A549 (cell line): ENCODE measurements around the gene OR8B4.

Source experiments
- MAZ ChIP-seq: fragments of 150-350 bp; IDR thresholded peaks from 2 replicates; pipeline ENCODE4 v1.6.1; 2014; ENCODE audit warnings: antibody characterized with exemption, low read depth, low read length, borderline replicate concordance
- POLR2A ChIP-seq: IDR thresholded peaks from 2 replicates; pipeline ENCODE4 v1.6.1; 2012; ENCODE audit warnings: mild to moderate bottlenecking, low read length
- RCOR1 ChIP-seq: fragments of 150-350 bp; IDR thresholded peaks from 2 replicates; pipeline ENCODE4 v1.6.1; 2014; ENCODE audit warnings: antibody characterized with exemption, low read length, low read depth
- RFX5 ChIP-seq: fragments of 450-650 bp; IDR thresholded peaks from 2 replicates; pipeline ENCODE4 v1.7.1; 2014; ENCODE audit warnings: antibody characterized with exemption, mild to moderate bottlenecking, moderate library complexity
- ZNF302 ChIP-seq: fragments of 250-450 bp; sonication (Bioruptor Pico); IDR thresholded peaks from 2 replicates; pipeline ENCODE4 v1.9.0; 2021; ENCODE audit warnings: inconsistent platforms, mild to moderate bottlenecking, moderate library complexity
- TF ChIP-seq, protein P1 (sequence below): IDR thresholded peaks from 2 replicates; pipeline ENCODE4 v1.6.1; 2012
- TF ChIP-seq, protein P2 (sequence below): fragments of >200 bp; sonication (Bioruptor Twin); formaldehyde crosslinking; IDR thresholded peaks from 3 replicates; pipeline ENCODE4 v1.5.1; 2016

DNA sequence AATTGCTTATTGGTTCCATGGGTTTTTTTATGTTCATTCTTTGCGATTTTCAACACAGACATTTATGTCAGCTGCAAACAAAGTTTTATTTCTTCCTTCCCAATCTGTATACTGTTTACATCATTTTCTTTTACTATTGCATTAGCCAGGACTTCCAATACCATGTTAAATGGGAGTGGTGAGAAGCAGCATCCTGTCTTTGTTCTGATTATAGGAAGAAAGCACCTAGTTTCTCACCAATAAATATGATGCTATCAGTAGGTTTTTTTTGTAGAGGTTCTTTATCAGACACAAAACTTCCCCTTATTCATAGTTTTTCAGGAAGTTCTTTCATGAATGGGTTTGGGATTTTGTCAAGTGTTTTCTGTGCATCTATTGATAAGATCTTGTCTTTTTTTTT, 48.8 kb upstream of the OR8B4 start:
- TF ChIP-seq RFX5 = no peak
- TF ChIP-seq, protein P1, sequence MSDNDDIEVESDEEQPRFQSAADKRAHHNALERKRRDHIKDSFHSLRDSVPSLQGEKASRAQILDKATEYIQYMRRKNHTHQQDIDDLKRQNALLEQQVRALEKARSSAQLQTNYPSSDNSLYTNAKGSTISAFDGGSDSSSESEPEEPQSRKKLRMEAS = no peak
- TF ChIP-seq, protein P2, sequence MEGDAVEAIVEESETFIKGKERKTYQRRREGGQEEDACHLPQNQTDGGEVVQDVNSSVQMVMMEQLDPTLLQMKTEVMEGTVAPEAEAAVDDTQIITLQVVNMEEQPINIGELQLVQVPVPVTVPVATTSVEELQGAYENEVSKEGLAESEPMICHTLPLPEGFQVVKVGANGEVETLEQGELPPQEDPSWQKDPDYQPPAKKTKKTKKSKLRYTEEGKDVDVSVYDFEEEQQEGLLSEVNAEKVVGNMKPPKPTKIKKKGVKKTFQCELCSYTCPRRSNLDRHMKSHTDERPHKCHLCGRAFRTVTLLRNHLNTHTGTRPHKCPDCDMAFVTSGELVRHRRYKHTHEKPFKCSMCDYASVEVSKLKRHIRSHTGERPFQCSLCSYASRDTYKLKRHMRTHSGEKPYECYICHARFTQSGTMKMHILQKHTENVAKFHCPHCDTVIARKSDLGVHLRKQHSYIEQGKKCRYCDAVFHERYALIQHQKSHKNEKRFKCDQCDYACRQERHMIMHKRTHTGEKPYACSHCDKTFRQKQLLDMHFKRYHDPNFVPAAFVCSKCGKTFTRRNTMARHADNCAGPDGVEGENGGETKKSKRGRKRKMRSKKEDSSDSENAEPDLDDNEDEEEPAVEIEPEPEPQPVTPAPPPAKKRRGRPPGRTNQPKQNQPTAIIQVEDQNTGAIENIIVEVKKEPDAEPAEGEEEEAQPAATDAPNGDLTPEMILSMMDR = no peak
- TF ChIP-seq MAZ = no peak
- TF ChIP-seq POLR2A = no peak
- no peak for TF ChIP-seq ZNF302 (CRISPR knock-in tag)
- no peak for TF ChIP-seq RCOR1
